ENCODE data around the gene ANKRD55.

DNA sequence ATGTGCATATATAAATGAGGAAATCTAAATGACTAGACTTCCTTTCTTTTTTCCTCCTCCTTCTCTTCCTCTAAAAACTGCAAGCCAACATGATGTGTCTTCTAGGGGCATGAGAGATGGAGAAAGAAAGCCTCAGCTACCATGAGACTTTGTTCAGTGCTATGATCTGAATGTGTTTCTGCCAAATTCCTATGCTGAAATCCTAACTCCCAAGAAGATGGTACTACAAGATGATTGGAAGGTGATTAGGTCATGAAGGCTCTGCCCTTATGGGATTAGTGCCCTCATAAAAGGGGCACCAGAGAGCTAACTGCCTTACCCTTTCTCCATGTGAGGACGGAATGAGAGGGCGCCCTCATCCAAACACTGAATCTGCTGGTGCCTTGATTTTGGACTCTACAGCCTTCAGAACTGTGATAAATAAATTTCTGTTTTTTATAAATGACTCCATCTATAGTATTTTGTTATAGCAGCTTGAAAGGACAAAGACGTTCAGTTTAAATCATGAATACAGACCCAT, 166.1 kb downstream of the ANKRD55 start:
- TF ChIP-seq, protein P1, sequence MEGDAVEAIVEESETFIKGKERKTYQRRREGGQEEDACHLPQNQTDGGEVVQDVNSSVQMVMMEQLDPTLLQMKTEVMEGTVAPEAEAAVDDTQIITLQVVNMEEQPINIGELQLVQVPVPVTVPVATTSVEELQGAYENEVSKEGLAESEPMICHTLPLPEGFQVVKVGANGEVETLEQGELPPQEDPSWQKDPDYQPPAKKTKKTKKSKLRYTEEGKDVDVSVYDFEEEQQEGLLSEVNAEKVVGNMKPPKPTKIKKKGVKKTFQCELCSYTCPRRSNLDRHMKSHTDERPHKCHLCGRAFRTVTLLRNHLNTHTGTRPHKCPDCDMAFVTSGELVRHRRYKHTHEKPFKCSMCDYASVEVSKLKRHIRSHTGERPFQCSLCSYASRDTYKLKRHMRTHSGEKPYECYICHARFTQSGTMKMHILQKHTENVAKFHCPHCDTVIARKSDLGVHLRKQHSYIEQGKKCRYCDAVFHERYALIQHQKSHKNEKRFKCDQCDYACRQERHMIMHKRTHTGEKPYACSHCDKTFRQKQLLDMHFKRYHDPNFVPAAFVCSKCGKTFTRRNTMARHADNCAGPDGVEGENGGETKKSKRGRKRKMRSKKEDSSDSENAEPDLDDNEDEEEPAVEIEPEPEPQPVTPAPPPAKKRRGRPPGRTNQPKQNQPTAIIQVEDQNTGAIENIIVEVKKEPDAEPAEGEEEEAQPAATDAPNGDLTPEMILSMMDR (IDR thresholded peaks at IDR 0.05): no peak
- TF ChIP-seq POLR2A (IDR thresholded peaks at IDR 0.05): no peak

Data from lower leg skin (tissue), 3 donors.